Dedifferentiated amniotic fluid mesenchymal stem cell (primary cell): ENCODE data around the gene WBP1.
"Not testable (repeated sequence)": the region's sequence is repeated elsewhere in the genome, so short reads cannot be mapped to it uniquely, and the experiment has no call there.

Experiments used
- DNase-seq: peaks from one replicate; pipeline ENCODE4 v3.0.0-alpha.2; 2016; ENCODE audit errors: extremely low spot score

The WBP1 gene

GRCh38 chr2:74458132-74458937 lies at the start of gene WBP1:
TSS of gene WBP1 (plus strand) at chr2:74458438. CDS start at chr2:74458603, 165 bp downstream.
- DNase-seq: peak; percentile 100

- no peak for DNase-seq
These were observed 45.1 kb upstream of the WBP1 start for GRCh38 chr2:74413001-74413698.

GRCh38 chr2:74414441-74414840 lies 43.8 kb upstream of the WBP1 start:
- DNase-seq: no peak

- no peak for DNase-seq
These were observed 43.1 kb upstream of the WBP1 start for GRCh38 chr2:74414881-74415761.

GRCh38 chr2:74415762-74416395 lies 42.4 kb upstream of the WBP1 start:
- no peak for DNase-seq

- DNase-seq: no peak
These were observed 41.5 kb upstream of the WBP1 start for GRCh38 chr2:74416778-74417177.

GRCh38 chr2:74417197-74417596 lies 41.0 kb upstream of the WBP1 start:
- no peak for DNase-seq

- no peak for DNase-seq
These were observed 40.5 kb upstream of the WBP1 start for GRCh38 chr2:74417763-74418162.

- no peak for DNase-seq
These were observed 39.9 kb upstream of the WBP1 start for GRCh38 chr2:74418312-74418711.

GRCh38 chr2:74419345-74419744 lies 38.9 kb upstream of the WBP1 start:
- no peak for DNase-seq

- DNase-seq: no peak
These were observed 38.2 kb upstream of the WBP1 start for GRCh38 chr2:74420006-74420405.

- not testable (repeated sequence) for DNase-seq
These were observed 37.7 kb upstream of the WBP1 start for GRCh38 chr2:74420443-74421103.

- peak; percentile 53 for DNase-seq
These were observed 36.9 kb upstream of the WBP1 start, which contains the start of the genes C2orf81 and WDR54 for GRCh38 chr2:74421221-74421870. TSS of gene C2orf81 (minus strand) at chr2:74421619. CDS start at chr2:74421560, 59 bp downstream. TSS of gene WDR54 (plus strand) at chr2:74421730. CDS start at chr2:74422154, 424 bp downstream.

GRCh38 chr2:74423231-74424095 lies 34.8 kb upstream of the WBP1 start:
- no peak for DNase-seq

GRCh38 chr2:74424139-74424992 lies 33.9 kb upstream of the WBP1 start:
- DNase-seq: no peak

- no peak for DNase-seq
These were observed 33.2 kb upstream of the WBP1 start for GRCh38 chr2:74424995-74425406.

GRCh38 chr2:74425523-74425922 lies 32.7 kb upstream of the WBP1 start:
- DNase-seq: no peak

GRCh38 chr2:74426181-74426758 lies 32.0 kb upstream of the WBP1 start:
- DNase-seq: no peak
